ENCODE data around the gene RTEL1. TPM values are rescaled to one million over a fixed set of nuclear protein-coding genes. Genes with fewer than 3 reads are reported as not detected.
"Not testable (repeated sequence)": the region's sequence is repeated elsewhere in the genome, so short reads cannot be mapped to it uniquely, and the experiment has no call there.

RTEL1 gene
- total and polyA plus RNA-seq, 10 donors: 7.3 to 49.8 (median 40.2) TPM

GRCh38 chr20:63636752-63637628 lies 21.1 kb upstream of the RTEL1 start:
- H3K4me1 ChIP-seq: peaks cover 33 to 92% (median 73%) of the 10 kb centered on the region in 6 donors
- H3K9me3 ChIP-seq: no peaks in the 10 kb centered on the region
- TF ChIP-seq CTCF (IDR thresholded peaks at IDR 0.05 in 8 of 11, conservative IDR thresholded peaks at IDR 0.05 in 3 of 11) (no peak), POLR2A (IDR thresholded peaks at IDR 0.05) (no peak), POLR2AphosphoS5 (IDR thresholded peaks at IDR 0.05) (peak in 1 of 3 donors; percentile 59)
- peak overlapping the region; percentile 73 to 100 (median 91) for H3K27ac ChIP-seq
- WGBS, 5 donors: 74 to 89% (median 82%) methylated on average over 18 to 19 of the region's 19 CpGs
- DNase-seq: no peak
- H3K36me3 ChIP-seq: no peaks in the 10 kb centered on the region
- H3K4me3 ChIP-seq: peak overlapping the region in 1 of 8 donors; percentile 0
- no peaks in the 10 kb centered on the region for H3K27me3 ChIP-seq (replicated peaks in 1 of 7)
- intact Hi-C loops (cut with DNase I; ENCODE audit: low total_unique reads): no loop called here

DNA sequence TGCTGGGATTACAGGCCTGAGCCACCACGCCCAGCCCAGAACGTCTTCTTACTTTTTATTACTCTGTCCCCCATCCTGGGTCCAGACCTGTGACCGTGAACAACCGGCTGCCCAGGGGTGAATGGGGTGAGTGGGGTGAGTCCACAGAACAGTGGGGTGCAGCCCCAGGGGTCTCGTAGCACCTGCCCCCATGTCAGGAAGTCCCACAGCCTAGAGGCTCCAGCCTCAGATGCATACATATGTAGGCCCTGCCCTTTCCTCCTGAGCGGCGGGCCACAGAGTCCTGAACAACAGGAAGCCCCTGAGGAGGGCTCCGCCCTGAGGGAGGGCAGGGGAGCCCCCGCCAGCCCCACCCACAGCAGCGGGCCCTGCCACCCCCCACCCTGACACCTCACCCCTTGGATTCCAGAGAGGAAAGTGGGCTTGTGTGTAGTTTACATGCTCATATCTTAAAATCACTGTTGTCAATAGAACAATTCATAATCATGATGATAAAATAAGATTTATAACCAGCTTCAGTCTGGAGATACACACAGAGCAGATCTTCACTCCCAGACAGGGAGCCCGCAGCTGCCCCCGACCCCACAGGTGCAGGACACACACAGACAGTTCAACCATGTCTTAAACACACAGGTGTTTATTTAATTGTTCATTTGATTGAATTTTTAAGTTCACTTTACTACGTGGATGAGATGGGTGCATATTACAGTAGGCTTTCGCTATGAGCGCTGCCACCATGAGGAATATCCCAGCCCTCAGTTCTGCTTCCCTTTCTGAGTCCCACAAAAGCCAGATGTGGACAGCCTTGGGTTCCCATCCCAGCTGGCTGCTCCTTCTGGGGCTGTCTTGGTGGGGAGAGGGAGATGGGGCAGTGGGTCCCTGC lies 18.8 kb upstream of the RTEL1 start:
- intact Hi-C loops (cut with DNase I; ENCODE audit: low total_unique reads): no loop called here
- peaks cover 40 to 84% (median 69%) of the 10 kb centered on the region in 6 donors for H3K4me1 ChIP-seq
- H3K27me3 ChIP-seq (replicated peaks in 1 of 7): no peaks in the 10 kb centered on the region
- peak overlapping the region in 7 of 8 donors; percentile 35 to 87 (median 65) for H3K4me3 ChIP-seq
- 30 to 43% (median 32%) methylated on average over 12 to 15 of the region's 15 CpGs for WGBS, 5 donors
- H3K9me3 ChIP-seq: no peaks in the 10 kb centered on the region
- H3K27ac ChIP-seq: peak overlapping the region; percentile 75 to 100 (median 92)
- peaks cover 0 to 13% (median 0%) of the 10 kb centered on the region in 6 donors for H3K36me3 ChIP-seq
- TF ChIP-seq CTCF (IDR thresholded peaks at IDR 0.05 in 8 of 11, conservative IDR thresholded peaks at IDR 0.05 in 3 of 11): no peak
- TF ChIP-seq POLR2A (IDR thresholded peaks at IDR 0.05): peak in 1 of 3 donors; percentile 38
- TF ChIP-seq POLR2AphosphoS5 (IDR thresholded peaks at IDR 0.05): peak; percentile 85 to 92 (median 86)
- DNase-seq: peak; percentile 97

GRCh38 chr20:63640086-63640485 lies 18.0 kb upstream of the RTEL1 start:
- WGBS, 5 donors: 40 to 82% (median 67%) methylated on average over 2 to 8 of the region's 8 CpGs
- intact Hi-C loops (cut with DNase I; ENCODE audit: low total_unique reads): no loop called here
- H3K9me3 ChIP-seq: no peaks in the 10 kb centered on the region
- H3K36me3 ChIP-seq: peaks cover 0 to 13% (median 0%) of the 10 kb centered on the region in 6 donors
- H3K27me3 ChIP-seq (replicated peaks in 1 of 7): no peaks in the 10 kb centered on the region
- peaks cover 34 to 76% (median 61%) of the 10 kb centered on the region in 6 donors for H3K4me1 ChIP-seq
- TF ChIP-seq POLR2AphosphoS5 (IDR thresholded peaks at IDR 0.05) (peak in 1 of 3 donors; percentile 18), CTCF (IDR thresholded peaks at IDR 0.05 in 8 of 11, conservative IDR thresholded peaks at IDR 0.05 in 3 of 11) (no peak)
- peak overlapping the region; percentile 16 to 87 (median 52) for H3K4me3 ChIP-seq
- peak; percentile 86 for DNase-seq
- H3K27ac ChIP-seq: peak overlapping the region; percentile 75 to 100 (median 92)

DNA sequence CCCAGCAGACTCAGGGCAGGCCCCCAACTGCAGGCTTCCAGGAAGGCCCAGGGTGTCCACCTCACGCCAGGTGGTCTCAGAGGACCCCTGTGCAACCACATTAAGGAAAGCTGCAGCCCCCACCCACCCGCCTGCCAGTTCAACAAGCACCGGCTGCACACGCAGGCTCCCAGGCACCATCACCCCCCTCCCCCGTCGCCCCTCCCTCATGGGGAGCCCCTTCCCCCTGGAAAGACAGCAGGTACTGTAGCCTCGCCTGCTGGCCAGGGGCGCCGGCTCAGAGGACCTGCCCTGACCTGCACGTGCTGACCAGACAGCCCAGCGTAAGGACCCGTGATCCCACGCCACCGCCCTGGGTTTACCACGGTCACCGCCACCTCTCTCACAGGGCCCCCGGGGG lies 17.4 kb upstream of the RTEL1 start:
- peak overlapping the region; percentile 75 to 100 (median 92) for H3K27ac ChIP-seq

More for the DNA sequence above, 17.4 kb upstream of the RTEL1 start:
- H3K27me3 ChIP-seq (replicated peaks in 1 of 7); intact Hi-C loops (cut with DNase I; ENCODE audit: low total_unique reads); H3K9me3 ChIP-seq: not testable (repeated sequence)
- DNase-seq: peak; percentile 92
- Histone ChIP-seq H3K4me1 (peaks cover 28 to 70% (median 55%) of the 10 kb centered on the region in 6 donors), H3K36me3 (peaks cover 0 to 13% (median 0%) of the 10 kb centered on the region in 6 donors), H3K4me3 (peak overlapping the region in 7 of 8 donors; percentile 35 to 87 (median 65))
- WGBS, 5 donors: 27 to 67% (median 41%) methylated on average over 3 to 17 of the region's 17 CpGs
